Left lung (tissue), 10 donors: ENCODE measurements around the gene NECTIN1. TPM values are rescaled to one million over a fixed set of nuclear protein-coding genes. Genes with fewer than 3 reads are reported as not detected.

Experiments
- ATAC-seq: fragments of 200-7000 bp; cut with Tn5 transposase; one replicate; pipeline ENCODE4 v1.9.1; 2020; ENCODE audit warnings: moderate library complexity
- DNase-seq, 4 donors: peaks; one replicate each; pipeline ENCODE4 v3.0.0-alpha.2; 2013 to 2020
- H3K27ac ChIP-seq, 2 donors: fragments of 200-600 bp; sonication (generic) in 1 of 2; one replicate each; pipeline versions ENCODE4 v1.5.0 to v1.8.0; 2020 to 2021
- H3K27me3 ChIP-seq, 2 donors: fragments of 200-600 bp; sonication (generic) in 1 of 2; one replicate each; pipeline versions ENCODE4 v1.5.0 to v1.8.0; 2020 to 2021
- H3K36me3 ChIP-seq, 2 donors: fragments of 200-600 bp; sonication (generic) in 1 of 2; one replicate each; pipeline versions ENCODE4 v1.5.0 to v1.8.0; 2020 to 2021
- H3K4me1 ChIP-seq, 2 donors: fragments of 200-600 bp; one replicate each; pipeline ENCODE4 v1.8.0; 2021
- H3K4me3 ChIP-seq, 2 donors: fragments of 200-600 bp; sonication (generic) in 1 of 2; one replicate each; pipeline versions ENCODE4 v1.5.0 to v1.8.0; 2020 to 2021; ENCODE audit warnings: mild to moderate bottlenecking in 1 of 2
- H3K9me3 ChIP-seq, 2 donors: fragments of 200-600 bp; sonication (generic) in 1 of 2; one replicate each; pipeline versions ENCODE4 v1.5.0 to v1.8.0; 2020 to 2021
- CTCF ChIP-seq, 2 donors: fragments of 200-600 bp; sonication (generic) in 1 of 2; IDR thresholded peaks; one replicate each; pipeline versions ENCODE4 v1.5.0 to v1.8.0; 2021; ENCODE audit warnings: antibody characterized with exemption in 2 of 2
- intact Hi-C, 2 donors: fragments of 100-400 bp; cut with DNase I; formaldehyde crosslinking; loops; one replicate each; pipeline versions ENCODE4 v1.11.2 to v1.14.2; 2022
- polyA plus RNA-seq, 6 donors: library from polyadenylated mRNA; unstranded; fragments of 120-200 nt; gene quantifications; one replicate each; pipeline ENCODE4 v1.2.1, GENCODE V29; 2013; ENCODE audit not compliant: insufficient read length in 6 of 6
- total RNA-seq, 2 donors: library from RNA; stranded (reverse); fragmentation: NEBNext Ultra II Directional; extraction: Animal tissue kit (Norgen Biotek cat#: 25700); gene quantifications; one replicate each; pipeline ENCODE4 v1.2.1, GENCODE V29; 2021
- donor health status: DM: no; HTN: yes; CAD: no.
- donor health status: DM: no; HTN: no; CAD: no.

Gene NECTIN1
- total and polyA plus RNA-seq, 8 donors: 13.0 to 21.1 (median 15.9) TPM

- Histone ChIP-seq H3K4me3 (no peak overlapping the region), H3K9me3 (no peaks in the 10 kb centered on the region), H3K36me3 (no peaks in the 10 kb centered on the region), H3K27ac (no peak overlapping the region), H3K4me1 (no peaks in the 10 kb centered on the region), H3K27me3 (peaks cover 0 to 7% of the 10 kb centered on the region in 2 donors)
- TF ChIP-seq CTCF (IDR thresholded peaks at IDR 0.05): no peak
- intact Hi-C loops: no loop called here
- ATAC-seq: no peak
- peak in 1 of 4 donors; percentile 56 for DNase-seq
These were observed 99.9 kb downstream of the NECTIN1 start for GRCh38 chr11:119629085-119629484.

- intact Hi-C loops: no loop called here
- H3K4me1 ChIP-seq: no peaks in the 10 kb centered on the region
- DNase-seq (peak in 1 of 4 donors; percentile 29), ATAC-seq (no peak)
- no peaks in the 10 kb centered on the region for H3K9me3 ChIP-seq
- H3K4me3 ChIP-seq: no peak overlapping the region
- TF ChIP-seq CTCF (IDR thresholded peaks at IDR 0.05): no peak
- H3K27me3 ChIP-seq: peaks cover 0 to 17% of the 10 kb centered on the region in 2 donors
- H3K36me3 ChIP-seq: no peaks in the 10 kb centered on the region
- H3K27ac ChIP-seq: no peak overlapping the region
These were observed 101.7 kb downstream of the NECTIN1 start for GRCh38 chr11:119627286-119627685.

- ATAC-seq: no peak
- TF ChIP-seq CTCF (IDR thresholded peaks at IDR 0.05): no peak
- H3K27ac ChIP-seq: no peak overlapping the region
- no peaks in the 10 kb centered on the region for H3K36me3 ChIP-seq
- peaks cover 0 to 17% of the 10 kb centered on the region in 2 donors for H3K27me3 ChIP-seq
- no peak overlapping the region for H3K4me3 ChIP-seq
- no peaks in the 10 kb centered on the region for H3K9me3 ChIP-seq
- peak in 1 of 4 donors; percentile 45 for DNase-seq
- H3K4me1 ChIP-seq: no peaks in the 10 kb centered on the region
- intact Hi-C loops: no loop called here
These were observed 102.1 kb downstream of the NECTIN1 start for GRCh38 chr11:119626871-119627270.

GRCh38 chr11:119626197-119626841 lies 102.7 kb downstream of the NECTIN1 start:
- H3K9me3 ChIP-seq: no peaks in the 10 kb centered on the region
- peaks cover 0 to 17% of the 10 kb centered on the region in 2 donors for H3K27me3 ChIP-seq
- ATAC-seq (no peak), DNase-seq (peak in 1 of 4 donors; percentile 36)
- H3K4me1 ChIP-seq: no peaks in the 10 kb centered on the region
- no peak overlapping the region for H3K27ac ChIP-seq
- TF ChIP-seq CTCF (IDR thresholded peaks at IDR 0.05): no peak
- intact Hi-C loops: no loop called here
- no peak overlapping the region for H3K4me3 ChIP-seq
- no peaks in the 10 kb centered on the region for H3K36me3 ChIP-seq

- Histone ChIP-seq H3K9me3 (no peaks in the 10 kb centered on the region), H3K27ac (no peak overlapping the region), H3K4me3 (no peak overlapping the region), H3K27me3 (peaks cover 0 to 18% of the 10 kb centered on the region in 2 donors), H3K4me1 (no peaks in the 10 kb centered on the region), H3K36me3 (no peaks in the 10 kb centered on the region)
- ATAC-seq (no peak), DNase-seq (peak in 1 of 4 donors; percentile 67)
- intact Hi-C loops: no loop called here
- TF ChIP-seq CTCF (IDR thresholded peaks at IDR 0.05): no peak
These were observed 103.6 kb downstream of the NECTIN1 start for GRCh38 chr11:119625206-119625978.
